Activated T-cell treated with anti-CD3 and anti-CD28 coated beads for 4 hours (primary cell): ENCODE results near the gene CDH13.

Experiments used
- DNase-seq: peaks from one replicate; pipeline ENCODE4 v3.0.0-alpha.2; 2020

Gene CDH13

DNA sequence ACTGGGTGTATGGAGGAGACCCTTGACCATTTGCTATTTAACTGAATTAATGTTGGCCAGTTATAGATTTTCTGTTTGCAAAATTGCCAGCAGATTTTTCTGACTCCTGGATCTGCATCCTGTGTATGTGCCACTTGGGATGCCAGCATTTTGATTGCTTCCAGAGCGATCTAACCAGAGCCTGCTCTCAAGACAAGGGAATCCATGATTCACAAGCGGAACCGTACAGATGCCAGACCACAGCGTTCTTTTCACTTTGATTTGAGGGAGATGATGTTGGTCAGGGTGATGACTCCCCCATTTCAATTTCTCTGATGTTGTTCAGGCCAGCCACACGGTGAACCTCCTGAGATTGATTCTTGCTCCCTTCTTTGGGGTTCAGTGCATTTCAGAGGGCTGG lies 228.7 kb downstream of the CDH13 start:
- DNase-seq: no peak

DNA sequence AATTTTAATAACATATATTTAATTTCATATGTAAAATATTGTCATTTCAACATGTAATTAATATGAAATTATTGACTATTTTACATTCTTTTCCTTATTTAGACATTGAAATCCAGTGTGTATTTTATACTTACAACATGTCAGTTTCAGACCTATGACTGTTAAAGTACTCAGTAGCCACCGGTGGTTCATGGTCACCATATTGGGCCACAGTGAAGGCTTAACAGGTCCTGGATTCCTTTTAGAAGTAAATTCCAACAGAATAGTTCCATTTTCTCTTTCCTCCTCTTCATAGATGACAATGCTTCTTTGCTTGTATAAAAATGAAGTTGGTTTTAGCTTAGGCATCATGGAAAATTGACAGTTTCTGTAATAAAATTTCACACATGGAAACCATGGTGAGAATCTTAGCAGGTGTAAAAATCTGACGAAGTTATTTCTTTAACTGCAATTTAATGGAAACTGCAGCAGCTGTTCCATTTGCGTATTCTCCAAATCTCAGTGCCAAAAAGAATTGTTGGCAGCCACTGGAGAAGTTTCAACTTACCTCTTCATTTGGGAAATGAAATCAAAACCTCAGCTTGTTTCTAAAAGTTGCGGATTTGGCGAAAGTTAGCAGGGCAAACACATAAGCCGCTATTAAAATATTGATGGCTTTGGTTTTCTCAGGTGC lies 231.1 kb downstream of the CDH13 start:
- DNase-seq: no peak

DNA sequence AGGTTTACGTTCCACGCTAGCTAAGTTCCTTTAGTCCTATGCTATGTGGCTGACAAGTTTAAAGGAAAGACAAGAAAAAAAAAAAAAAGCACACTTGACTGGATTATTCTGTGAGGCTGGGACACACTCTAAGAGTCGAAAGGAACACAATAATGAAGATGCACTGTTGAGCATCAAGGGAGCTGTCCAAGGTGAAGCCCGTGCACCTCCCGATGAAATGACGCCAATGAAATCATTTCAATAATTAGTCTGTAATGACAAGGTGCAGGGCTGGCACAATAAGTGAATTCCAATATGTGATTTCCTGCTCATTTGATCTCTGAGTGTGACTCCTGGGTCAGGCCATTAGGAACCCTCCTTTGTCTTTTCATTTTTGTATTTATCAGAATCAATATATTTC lies 232.9 kb downstream of the CDH13 start:
- DNase-seq: no peak

DNA sequence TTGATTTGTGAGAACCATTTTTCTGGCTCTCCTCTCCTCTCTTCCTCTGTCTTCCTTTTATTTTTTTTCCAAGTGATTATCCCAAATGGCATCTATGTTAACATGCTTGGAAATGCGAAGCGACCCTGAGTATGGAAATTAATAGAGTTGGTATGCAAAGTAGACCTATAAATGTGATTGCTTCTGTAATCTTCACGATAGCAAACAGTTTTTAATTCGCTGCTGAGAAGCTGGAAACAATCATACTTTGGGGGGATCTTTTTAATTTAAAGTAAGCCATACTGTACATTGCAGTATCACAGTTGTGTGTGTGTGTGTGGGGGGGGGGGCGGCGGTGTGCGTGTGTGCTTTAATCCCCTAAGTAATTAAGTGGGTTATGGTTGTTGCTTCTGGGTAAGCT lies 233.3 kb downstream of the CDH13 start:
- no peak for DNase-seq

DNA sequence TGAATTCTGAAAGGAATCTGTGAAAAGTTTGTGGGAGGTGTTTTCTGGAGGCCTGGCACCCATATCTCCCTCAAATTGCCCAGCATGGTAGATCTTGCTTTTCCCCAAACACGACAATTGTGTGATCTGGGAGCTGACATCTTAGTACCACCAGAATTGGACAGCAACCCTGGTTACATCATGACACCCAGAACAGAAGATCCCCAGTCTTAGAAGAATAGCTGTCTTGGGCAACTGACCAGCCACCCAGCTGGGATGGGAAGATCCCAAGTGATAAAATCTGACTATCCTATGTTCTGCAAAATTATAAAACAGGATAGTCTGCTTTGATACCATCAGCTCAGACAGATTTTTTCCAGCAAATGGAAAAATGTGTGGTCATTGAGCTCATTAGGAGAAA lies 235.3 kb downstream of the CDH13 start:
- no peak for DNase-seq

DNA sequence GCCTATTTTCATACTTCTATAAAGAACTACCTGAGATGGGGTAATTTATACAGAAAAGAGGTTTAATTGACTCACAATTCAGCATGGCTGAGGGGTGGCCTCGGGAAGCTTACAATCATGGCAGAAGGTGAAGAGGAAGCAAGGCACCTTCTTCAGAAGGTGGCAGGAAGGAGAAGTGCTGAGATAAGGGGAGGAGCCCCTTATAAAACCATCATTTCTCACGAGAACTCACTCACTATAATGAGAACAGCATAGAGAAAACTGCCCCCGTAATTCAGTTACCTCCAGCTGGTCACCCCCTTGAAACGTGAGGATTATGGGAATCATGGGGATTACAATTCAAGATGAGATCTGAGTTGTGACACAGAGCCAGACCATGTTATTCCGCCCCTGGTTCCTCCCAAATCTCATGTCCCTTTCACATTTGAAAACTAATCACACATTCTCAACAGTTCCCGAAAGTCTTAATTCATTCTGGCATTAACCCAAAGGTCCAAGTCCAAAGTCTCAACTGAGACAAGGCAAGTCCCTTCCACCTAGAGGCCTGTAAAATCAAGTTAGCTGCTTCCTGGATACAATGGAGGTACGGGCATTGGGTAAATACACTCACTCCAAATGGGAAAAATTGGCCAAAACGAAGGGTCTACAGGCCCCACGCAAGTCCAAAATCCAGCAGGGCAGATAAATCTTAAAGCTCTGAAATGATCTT lies 237.7 kb downstream of the CDH13 start:
- DNase-seq: no peak

DNA sequence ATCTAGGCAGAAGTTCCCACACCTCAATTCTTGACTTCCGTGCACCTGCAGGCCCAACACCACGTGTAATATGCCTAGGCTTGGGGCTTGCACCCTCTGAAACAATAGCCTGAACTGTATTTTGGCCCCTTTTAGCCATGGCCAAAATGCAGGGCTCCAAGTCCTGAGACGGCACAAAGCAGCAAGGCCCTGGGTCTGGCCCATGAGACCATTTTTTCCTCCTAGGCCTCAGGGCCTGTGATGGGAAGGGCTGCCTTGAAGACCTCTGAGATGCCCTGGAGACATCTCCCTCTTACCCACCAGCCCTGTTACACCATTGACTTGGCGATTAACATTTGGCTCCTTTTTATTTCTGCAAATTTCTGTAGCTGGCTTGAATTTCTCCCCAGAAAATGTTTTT lies 238.6 kb downstream of the CDH13 start:
- DNase-seq: no peak

DNA sequence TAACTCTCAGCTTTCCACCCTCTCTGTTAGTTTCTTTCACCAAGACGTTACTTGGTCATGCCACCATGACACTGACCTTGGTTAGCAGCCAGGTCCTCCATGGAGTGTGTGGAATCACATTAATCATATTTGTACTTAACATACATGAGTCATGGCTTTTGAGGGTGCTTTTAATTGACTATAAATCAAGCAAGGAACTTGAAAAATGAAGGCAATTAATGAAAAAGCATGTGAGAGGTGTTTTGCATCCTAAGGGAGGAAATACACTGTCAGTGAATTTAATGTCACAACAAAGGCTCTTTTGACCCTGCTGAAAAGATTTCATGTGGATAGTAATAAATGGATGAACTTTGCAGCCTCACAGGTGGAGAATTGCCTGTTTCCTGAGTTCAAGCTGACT lies 240.7 kb downstream of the CDH13 start:
- no peak for DNase-seq

DNA sequence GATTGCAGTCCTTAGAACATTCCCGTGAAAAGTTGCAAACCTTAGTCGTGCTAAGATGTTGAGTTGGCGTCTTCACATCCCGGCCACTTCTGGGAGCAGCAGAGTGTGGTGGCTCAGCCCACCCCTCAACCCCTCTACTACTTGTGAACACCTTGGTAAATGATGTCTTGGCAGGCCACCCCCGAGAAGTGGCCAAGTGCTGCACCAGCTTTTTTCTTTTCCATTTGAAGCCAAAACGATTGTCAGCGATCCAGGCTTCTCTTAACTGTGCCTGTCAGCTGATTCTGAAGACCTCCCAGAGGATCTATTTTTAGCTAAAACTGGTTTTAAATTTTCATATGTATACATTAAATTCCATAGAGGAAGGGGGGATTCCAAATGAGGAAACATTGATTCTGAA lies 247.5 kb downstream of the CDH13 start:
- DNase-seq: no peak

DNA sequence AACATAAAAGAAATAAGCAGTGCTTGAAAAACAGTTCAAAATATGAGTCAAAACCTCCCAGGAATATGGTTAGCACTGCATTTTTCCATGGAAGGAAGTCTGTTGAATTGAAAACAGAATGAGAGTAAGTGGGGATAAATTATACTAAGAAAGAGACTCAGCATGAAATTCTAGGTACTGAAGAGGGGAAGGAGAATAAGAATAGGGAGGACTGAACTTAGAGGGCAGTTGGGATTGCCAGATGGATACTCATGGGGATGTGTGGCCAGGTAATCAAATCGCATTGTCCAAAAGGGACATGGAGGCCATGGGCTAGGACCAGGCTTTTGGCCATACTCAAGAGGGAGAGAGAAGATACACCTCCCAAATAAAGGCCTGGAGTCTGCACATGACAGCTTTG lies 247.9 kb downstream of the CDH13 start:
- DNase-seq: no peak

DNA sequence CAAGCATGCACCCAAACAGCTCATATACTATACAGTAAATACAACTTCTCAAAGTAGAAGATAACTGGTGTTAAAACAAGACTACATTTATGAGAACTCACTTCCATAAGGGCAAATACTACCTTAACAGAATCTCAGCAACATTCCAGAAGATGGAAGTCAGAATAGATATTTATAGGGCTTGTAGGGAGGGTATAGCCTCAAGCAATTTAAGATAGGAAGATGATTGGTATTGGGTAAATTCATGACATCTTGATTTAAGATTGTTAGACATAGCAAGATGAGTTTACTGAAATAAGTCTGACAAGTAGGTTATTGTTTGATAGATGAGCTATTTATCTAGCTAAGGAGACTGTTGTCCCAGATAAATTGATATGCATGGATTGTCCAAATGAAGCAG lies 250.2 kb downstream of the CDH13 start:
- DNase-seq: no peak

DNA sequence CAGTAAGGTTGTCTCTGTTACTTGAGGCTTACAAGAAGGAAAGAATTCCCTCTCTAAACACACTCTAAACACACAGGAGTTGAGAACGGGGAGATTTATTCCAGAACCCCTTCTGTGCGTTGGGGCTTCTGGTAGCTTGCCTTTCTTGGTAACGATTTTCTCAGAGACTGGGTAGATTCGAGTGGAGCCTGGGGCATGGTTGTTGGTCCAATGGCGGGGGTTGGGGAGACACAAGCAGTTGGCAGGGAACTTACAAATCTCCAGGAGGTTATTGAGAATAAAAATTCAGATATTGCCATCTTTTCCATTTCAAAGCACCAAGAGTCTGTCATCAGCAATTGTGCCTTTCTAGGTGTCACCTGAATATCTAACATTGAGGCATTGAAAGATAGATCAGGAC lies 251.7 kb downstream of the CDH13 start:
- no peak for DNase-seq

DNA sequence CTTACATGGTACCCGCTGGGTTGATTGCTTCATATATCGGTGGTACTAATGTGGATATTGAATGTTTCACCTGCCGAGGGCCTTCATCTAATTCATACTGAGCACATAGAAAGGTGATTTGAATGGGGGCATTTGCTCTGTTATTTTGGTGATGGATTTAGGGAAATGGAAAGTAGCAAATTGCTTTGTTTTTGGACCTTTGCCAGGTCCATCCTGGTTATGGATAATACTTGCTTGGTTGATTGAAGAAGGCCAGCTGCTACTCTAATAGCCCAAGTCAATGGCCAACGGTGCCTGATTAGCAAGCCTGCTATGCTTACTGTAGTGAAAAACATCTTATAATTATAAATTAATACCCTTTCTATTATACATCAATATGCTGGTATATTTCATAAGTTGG lies 253.6 kb downstream of the CDH13 start:
- no peak for DNase-seq

DNA sequence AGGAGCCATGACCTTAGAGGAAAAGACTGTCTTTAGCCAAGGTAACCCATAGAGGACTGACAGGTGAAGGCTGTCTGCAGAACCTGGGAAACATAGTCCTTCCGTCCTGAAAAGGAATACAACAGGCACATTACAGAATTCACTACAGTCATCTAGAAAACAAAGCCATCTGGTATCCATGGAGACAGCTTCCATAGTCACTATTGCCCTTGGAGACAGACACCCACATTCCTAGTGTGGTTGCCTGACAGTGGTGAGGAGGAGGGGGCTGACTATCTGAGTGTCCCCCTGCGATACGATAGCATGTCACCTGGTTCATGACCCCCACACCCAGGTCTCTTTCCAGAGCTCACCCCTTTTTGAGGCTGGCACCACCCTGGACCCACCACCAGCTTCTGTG lies 254.7 kb downstream of the CDH13 start:
- DNase-seq: no peak

DNA sequence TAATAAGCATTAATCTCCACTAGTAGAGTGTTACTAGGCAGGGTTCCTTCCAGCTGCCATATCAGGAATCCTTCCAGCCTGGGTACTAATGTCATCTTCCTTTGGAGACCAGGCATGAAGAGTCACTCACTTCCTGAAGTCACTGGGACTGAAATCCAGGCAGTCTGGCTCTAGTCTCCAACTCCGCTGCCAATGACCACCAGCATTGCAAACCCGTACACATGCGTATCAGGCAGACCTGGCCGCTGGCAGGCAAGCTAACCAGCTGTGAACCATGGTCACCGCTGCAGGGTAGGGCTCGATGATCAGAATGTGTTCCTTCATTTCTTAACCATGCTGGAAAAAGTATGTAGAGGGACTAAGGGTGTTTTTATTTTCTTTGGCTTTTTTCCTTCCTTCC lies 255.5 kb downstream of the CDH13 start:
- no peak for DNase-seq

DNA sequence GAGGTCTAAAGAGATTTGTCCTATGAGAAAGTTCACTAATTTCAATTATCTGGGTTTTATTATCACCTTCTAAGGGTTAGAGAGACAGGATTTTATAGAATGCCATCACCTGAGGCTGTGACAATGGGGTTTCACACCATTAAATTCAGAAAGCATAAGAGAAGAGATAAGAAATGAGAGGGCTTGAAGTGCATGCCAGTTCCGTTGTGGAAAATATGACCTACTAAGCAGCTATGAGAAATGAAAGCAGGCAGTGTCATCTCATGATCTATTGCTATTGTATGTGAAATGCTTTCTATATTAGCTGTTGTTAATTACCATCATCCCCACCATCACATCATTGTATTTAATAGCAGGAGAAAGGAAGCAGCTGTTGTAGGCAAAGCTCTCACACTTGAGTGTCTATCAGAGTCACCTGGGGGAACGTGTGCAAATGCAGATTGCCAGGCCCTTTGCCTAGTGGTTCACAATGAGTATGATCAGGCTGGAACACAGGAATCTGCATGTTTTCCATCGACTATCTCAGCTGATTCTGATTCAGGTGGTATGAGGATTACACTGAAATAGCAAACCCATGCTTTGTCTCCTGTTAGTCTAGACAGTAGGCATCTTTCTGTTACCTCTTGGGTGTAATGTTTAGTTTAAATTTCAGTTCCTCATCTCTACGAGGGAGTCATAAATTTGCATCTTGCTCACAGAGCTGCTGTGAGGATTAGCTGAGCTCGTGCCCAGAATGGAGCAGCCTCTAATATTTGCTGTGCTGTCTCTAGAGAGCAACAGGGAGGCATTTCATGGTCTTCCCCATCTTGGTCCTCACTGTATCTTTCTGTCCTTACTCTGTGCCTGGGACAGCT lies 256.4 kb downstream of the CDH13 start:
- no peak for DNase-seq

DNA sequence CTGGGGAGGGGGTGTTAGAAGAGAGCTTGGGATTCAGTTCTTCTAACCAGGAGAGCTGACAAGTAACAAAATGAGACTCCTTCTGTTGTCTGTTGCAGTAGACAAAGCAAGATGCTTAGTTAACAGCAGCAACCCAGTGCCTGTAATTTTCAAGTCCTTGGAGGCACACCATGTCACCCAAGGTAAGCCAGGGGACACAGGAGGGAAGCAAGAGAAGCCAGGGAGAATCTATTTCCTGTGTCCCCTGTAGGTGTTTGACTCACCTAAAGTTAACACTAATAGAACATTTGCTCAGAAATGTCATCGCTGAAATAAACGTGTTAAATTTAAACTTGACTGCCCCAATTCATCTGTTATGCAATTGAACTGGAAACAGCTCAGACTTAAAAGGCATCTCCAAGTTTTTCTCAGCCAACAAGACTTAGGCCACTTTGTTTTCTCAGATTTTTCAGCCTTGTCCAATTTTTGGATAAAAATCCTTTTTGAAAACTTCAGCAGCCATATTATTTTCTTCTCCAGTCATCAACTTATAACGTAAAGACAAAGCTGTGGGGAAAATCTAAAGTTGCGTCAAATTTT lies 257.6 kb downstream of the CDH13 start:
- DNase-seq: no peak

DNA sequence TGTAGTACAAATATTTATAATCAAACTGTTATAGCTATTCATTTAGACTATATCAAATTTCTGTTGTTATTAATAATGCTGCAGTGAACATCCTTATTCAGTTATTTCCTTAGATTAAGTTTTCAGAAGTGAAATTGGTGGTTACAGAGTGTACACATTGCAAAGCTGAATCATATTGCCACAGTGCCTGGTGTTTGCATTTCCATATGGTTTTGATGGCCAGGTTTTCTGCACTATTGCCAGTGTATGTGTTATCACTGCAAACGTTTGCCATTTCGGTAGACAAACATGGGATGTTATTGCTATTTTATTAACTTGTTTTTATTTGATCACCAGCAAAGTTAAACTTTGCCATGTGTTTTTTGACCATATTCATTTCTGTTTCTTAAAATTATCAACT lies 259.4 kb downstream of the CDH13 start:
- DNase-seq: no peak

DNA sequence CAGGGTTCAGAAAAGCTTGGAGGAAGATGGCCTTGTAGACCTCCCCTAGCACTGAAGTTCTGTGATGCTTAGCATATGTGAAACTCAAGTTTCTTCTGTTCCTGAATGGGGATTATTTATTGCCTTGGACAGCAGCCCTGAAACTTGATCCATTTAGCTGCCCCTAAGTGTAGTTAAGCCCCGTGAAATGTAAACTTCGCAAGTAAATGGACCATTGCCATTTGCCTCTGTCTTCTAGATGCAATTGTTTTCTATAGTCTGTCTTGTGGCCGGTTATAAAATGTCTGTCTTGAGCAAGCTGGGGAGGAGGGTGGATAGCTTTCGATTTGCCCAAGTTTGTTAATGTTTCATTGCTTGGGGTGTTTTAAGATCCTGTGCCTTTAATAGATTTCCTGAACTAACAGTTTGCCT lies 261.8 kb downstream of the CDH13 start:
- no peak for DNase-seq

DNA sequence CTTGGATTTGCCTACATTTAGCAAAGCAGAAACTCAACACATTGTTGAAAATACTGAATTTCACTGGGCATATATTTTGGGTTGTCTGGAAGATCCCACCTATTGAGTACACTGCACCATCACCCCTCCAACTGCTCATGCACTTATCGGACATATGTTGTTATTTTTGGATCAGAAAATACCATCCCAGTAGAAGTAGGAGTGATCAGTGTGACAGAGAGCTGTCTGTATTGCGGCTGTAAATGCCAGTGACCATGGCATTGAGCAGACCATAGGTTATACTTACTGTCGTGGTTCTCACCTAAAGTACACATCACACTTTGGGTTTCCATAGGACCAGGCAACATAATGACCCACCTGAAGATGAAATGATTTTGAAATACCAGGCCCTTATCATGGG lies 264.7 kb downstream of the CDH13 start:
- DNase-seq: no peak

DNA sequence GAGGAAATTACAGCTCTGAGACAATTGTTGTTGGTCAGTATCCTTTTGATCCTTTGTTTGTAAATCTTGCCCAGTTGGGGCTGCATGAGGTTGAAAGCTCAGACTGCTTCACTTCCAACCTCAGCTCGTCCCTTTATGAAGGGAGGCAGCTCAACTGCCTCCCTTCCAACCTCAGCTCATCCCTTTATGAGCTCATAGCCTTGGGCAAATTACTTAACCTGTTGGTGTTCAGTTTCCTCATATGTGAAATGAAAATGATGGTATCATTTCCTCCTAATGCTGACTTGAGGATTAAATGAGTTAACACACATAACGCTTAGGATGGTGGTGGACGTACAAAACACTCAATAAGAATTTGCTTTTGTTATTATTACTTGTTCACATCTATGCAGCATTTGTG lies 265.1 kb downstream of the CDH13 start:
- no peak for DNase-seq

DNA sequence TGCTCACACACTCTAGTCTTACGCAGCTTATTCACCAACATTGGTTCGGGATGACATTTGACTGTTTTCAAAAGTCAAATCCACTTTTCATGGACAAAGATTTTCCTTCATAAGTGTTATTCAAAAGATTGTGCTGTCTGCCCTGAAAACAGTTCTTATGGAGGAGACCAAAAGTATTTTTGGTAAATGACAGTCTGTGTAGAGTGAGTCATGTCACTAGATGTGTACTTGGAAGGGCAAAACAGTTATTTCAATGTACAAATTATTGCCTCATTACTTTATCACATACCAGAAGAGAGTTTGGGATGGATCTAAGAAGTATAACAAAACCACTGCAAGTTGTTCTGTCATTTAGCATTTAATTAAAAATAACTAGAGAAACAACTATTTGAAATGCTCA lies 265.6 kb downstream of the CDH13 start:
- no peak for DNase-seq

DNA sequence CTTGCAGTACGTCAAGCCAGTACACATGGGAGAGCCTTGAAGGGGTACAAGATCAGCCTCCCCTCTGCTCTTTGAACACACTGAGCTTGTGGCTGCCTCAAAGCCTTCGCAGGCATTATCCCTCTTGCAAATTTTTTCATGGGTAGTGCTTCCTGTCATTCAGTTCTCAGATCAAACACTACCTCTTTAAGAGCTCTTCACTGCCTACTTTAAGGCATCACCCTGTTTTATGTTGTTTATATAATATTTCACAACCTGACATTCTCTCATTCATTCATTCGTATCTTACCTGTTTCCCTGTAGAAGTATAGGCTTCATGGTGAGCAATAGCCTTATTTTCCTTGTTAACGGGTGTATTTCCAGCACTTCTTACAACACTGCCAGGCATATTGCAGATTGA lies 269.1 kb downstream of the CDH13 start:
- DNase-seq: no peak

DNA sequence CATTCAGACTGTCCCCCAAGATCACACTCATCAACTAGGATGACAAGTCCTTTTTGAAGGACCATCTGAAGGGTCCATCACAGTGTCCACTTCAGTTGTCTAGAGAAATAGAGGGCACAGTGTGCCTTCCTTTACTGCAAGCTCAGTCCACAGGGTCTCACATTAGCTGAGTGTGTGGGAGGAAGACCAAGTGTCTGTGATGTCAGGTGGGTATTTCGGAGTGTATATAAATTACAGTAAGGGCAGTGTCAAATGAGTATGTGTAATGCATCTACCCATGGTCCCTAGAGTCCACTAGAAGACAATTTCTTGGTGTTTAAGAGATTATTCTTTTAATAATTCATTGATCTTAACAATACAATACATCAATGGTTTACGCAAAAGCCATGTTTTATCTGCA lies 272.2 kb downstream of the CDH13 start:
- DNase-seq: no peak
